Breast epithelium (tissue), 3 donors: ENCODE data around the gene HDAC7.

ENCODE experiments used
- CTCF ChIP-seq, 3 donors: fragments of 450-650 bp; IDR thresholded peaks; one replicate each; pipeline ENCODE4 v1.5.1; 2016 to 2017; ENCODE audit warnings: antibody characterized with exemption in 3 of 3, mild to moderate bottlenecking in 3 of 3, moderate library complexity in 3 of 3
- POLR2A ChIP-seq: fragments of 450-650 bp; IDR thresholded peaks from one replicate; pipeline ENCODE4 v1.6.1; 2016; ENCODE audit warnings: antibody characterized with exemption, mild to moderate bottlenecking, moderate library complexity
- POLR2AphosphoS5 ChIP-seq, 3 donors: sonication (generic); formaldehyde crosslinking; IDR thresholded peaks; one replicate each; pipeline ENCODE4 v1.6.1; 2017; ENCODE audit warnings: antibody characterized with exemption in 3 of 3

- TF ChIP-seq CTCF (IDR thresholded peaks at IDR 0.05) (no peak), POLR2A (no peak), POLR2AphosphoS5 (IDR thresholded peaks at IDR 0.05) (peak in 2 of 3 donors; percentile 10 to 37)
Observed at GRCh38 chr12:47808050-47808449, 11.7 kb downstream of the HDAC7 start.
